Anterior cingulate cortex (tissue), 58 donors: ENCODE results near the gene VWA3A.
A peak's percentile ranks its signal among the peaks of the same experiment; 100 is the strongest.
"Not testable (repeated sequence)": the region's sequence is repeated elsewhere in the genome, so short reads cannot be mapped to it uniquely, and the experiment has no call there.

Experiments
- DNase-seq, 58 donors: peaks; one replicate each; lab custom pipeline; 2025; lab: John Stamatoyannopoulos, UW

The VWA3A gene

DNA sequence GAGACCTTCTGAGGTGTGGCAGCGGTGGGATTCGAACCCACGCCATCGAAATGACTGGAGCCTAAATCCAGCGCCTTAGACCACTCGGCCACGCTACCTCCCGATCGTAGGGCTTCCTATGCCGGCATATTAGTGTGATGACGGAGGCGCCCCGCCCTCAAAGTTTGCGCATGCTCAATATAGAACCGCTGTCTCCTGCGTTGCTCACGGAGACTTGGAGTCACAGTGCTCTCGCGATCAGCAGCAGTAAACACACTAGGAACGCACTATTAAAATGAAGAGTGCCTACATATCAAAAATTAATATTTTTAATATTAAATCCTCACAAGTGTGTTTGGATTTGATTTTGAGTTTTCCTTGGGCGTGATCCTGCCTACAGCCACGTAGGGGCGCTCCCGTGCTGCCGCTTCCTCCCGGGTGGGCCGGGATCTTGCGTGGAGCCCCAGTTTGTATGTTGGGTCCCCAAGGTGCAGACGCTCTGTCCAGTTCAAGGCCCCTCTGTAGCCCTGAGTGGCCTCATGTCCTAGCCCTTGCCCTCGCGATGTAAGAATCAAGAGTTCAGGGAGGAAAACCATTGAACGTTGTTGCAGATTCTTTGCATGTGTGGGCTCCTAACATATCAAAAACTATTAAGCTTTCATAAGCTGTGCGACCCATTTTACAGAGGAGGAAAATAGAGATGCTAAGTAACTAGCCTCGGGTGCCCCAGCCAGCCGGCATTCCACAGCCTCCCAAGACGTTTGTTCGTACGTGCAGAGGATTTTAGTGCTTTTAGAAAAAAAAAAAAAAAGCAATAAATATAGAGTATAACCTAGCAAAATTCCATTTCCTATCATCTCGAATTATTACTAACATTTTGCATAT, 103.6 kb downstream of the VWA3A start:
- DNase-seq, result peak; percentile 56 to 93 (median 86)

DNA sequence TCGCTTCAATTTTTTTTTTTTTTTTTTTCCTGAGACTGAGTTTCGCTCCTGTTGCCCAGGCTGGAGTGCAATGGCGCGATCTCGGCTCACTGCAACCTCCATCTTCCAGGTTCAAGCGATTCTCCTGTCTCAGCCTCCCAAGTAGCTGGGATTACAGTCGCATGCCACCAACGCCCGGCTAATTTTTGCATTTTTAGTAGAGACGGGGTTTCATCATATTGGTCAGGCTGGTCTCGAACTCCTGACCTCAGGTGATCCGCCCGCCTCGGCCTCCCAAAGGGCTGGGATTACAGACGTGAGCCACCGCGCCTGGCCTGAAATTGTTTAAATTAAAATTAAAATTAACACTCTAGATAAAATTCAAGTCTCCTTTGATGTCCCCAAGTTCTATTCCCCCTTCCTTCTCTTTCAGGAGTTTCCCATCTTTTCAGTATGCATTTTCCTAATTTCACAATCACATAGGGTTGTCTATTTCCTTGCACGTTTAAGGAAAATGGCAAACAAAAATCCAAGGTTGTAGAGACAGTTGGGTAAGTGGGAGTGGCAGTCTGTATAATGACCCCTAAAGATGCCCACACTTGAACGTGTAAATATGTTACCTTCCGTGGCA, 104.3 kb downstream of the VWA3A start:
- not testable (repeated sequence) for DNase-seq

DNA sequence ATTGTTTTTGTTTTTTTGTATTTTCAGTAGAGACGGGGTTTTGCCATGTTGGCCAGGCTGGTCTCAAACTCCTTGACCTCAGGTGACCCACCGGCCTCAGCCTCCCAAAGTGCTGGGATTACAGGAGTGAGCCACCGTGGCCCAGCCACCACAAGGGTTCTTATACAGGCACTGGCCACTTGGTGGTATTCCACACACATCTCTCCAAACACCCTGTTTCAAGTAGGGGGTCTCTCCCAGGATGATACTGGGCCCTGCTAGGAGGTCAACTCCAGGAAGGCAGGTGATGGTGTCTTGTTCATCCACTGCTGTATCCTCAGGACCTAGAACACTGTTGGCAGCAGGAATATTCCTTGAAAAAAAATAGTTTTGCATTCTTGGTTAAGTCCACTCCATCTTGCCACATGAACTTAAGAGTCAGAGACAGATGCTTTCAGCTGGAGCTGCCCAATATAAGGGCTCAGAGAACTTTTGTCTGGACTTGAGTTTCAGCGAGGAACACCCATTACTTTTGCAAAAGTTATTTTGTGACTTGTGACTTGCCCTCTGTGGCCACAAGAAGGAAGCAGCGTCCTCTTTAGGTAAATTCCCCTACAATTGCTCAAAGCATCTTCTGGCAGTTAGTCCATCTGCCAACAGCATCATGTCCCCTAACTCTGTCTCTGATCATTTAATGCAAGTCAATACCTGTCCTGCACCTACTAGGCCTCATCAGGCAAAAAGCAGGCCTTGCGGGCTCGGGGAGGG, 106.4 kb downstream of the VWA3A start:
- DNase-seq, result no peak

DNA sequence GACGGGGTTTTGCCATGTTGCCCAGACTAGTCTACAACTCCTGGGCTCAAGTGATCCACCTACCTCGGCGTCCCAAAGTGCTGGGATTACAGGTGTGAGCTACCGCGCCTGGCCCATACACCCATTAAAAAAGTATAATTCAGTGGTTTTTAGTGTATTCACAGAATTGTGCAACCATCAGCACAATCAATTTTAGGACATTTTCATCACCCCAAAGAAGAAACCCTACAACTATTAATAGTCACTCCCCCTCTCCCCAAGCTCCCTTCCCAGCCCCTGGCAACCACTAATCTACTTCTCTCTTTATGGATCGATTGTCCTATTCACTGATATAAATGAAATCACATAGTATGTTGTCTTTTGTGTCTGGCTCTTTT, 109.9 kb downstream of the VWA3A start:
- no peak for DNase-seq

DNA sequence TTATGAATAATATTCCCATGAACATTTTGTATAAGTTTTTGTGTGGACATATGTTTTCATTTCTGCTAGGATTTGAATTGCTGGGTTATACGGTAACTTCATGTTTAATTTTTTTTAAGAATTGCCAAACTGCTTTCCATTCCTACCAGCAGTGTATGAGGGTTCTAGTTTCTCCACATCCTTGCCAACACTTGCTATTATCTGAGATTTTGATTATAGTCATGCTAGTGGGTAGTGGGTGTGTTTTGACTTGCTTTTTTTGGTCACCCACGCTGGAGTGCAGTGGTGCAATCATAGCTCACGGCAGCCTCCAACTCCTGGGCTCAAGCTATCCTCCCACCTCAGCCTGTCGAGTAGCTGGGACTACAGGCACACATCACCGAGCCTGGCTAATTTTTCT, 110.8 kb downstream of the VWA3A start:
- no peak for DNase-seq

DNA sequence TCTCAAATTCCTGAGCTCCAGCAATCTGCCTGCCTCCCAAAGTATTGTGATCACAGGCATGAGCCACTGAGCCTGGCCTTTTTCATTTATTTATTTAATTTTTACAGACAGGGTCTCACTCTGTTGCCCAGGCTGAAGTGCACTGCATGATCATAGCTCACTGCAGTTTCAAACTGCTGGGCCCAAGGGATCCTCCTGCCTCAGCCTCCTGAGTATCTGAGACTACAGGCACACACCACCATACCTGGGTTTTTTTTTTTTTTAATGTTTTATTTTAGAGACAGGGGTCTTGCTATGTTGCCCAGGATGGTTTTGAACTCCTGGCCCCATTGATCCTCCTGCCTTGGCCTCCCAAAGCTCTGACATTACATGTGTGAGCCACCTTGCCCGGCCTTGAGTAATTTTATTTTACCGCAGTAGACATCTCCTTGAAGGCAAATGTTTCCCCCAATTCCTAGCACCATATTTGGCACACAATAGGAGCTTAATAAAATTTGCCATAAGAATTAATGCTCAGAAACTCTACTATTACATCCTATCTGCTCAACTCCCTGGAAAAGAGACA, 111.8 kb downstream of the VWA3A start:
- DNase-seq, result no peak

DNA sequence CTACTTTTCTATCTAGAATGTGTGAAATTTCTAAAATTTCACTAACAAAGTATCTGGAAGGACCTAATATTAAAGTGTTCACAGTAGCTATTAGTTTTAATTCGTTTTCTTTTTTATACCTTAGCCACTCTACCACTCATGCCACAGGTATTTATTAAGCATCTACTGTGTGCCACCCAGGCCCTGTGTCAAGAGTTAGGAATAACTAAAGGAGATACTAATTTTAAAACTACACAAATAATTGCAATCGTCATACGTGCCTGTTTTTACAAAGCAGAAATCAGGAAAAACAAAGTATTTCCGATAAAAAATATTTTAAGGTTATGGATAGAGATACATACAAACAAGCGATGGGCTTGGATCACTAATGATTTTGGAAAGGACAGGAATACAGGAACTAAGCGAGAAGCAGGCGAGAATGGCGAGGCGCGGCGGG, 113.3 kb downstream of the VWA3A start:
- no peak for DNase-seq

DNA sequence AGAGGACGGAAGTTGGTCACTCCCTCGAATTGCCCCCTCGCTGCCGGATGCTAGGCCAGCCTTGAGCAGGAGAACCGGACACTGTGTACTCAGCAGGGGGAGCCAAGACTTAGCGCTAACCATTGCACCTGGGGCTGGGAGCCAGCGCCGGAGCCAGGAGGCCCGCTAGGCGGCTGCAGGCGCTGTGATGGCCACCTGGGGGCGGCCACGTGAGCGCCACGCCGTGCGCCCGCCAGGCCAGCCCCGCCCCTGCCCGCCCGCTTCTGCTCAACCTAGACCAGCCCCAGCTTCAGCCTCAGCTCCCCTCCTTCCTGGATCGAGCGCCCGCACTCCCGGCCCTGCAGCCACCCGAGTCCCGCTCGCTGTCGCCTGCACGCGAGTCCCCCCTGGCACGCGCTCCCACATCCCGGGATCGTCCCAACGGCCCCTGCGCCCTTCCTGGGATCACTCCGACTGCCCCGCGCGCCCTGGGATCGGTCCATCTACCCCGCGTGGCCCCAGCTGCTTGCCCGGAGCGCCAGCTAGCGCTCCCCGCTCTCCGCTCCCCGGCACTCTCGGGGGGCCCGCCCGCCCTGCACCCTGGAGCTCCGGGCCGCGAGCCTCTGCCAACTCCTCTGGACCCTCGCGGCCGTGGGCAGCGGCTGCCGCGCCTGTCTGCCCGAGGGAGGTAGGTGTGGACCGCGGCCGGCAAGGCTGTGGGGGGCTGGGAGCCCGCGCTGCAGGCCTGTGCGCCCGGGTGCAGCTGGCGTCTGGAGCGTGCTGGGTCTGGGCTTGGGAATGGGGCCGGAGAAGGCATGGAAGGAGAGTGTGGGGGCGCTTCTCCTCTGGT, 113.9 kb downstream of the VWA3A start, which contains the start of gene EEF2K:
EEF2K (plus strand) TSS at position 266 of the 829 bp plus-strand sequence. CDS start 19,452 bp downstream, outside the sequence.
- DNase-seq, result peak; percentile 27 to 91 (median 78)
